ENCODE measurements around the gene L3MBTL1.
"Not testable (repeated sequence)": the region's sequence is repeated elsewhere in the genome, so short reads cannot be mapped to it uniquely, and the experiment has no call there.

L3MBTL1 gene

DNA sequence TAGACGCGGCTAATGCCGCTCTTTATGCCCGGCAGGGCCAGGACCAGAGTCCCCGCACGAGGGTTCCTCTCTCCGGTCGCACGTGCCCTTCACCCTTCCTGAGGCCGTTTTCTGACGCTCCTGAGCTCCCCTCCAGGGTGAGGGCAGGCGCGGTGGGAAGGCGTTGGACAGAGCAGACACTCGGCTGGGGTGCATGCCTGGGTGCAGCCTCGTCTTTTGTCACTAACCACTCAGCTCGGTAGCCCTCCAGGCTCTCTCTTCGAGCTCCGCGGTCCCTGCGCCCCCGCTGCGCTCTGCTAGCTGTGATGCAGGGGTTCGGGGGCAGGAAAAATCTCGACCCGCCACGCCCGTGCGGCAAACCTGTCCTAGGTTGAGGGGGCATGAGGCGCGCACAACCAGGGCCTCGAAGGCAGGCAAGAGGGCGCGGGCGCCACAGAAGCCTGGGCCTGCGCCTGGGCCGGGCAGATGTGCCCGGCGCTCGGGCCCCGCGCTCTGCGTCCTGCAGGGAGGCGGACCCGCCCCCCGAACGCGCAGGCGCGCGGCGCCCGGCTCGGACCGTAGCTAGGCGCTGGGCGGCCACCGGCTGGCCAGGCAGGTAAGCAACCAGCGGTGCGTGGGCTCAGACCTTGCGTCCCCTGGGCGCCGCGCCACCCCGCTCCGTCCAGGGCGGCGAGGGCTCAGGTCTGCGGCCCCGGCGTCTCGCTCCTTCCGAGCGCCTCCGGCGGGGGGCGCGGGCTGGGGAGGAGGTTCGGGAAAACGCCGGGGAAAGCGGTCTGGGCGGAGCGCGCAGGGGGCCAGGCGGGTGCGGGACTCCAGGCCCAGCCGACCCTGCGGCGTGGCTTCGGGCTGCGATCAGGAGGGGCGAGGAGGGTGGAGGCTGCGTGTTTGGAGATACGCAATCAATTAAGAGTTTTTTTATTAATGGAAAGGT lies at the start of gene L3MBTL1:
TSS of gene L3MBTL1 (plus strand) at position 548 of the 931 bp plus-strand sequence. CDS start 5,807 bp downstream, outside the sequence.
- no peak for DNase-seq (ENCODE audit: low spot score)

DNA sequence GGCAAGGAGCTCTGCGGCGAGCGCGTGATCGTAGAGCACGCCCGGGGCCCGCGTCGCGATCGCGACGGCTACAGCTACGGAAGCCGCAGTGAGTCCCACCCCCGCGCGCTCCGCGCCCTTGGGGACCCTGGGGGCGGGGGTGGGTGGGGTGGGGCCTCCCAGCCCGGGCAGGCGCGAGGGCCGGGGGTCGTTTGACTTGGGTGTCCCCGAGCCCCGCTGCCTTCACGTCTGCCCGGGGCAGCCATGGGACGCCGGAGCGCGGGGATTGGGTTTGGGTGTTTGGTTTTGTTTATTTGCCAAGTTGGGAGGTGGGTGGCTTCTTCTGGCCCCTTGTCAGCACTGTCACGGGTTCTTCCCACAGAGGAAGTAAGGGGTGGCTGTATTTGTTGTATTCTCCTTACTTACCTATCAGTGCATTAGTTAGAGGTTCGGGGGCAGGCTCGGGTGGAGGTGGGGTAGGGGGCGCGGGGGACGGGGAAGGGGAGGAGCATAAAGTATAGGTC lies 49.0 kb upstream of the L3MBTL1 start:
- peak; percentile 15 for DNase-seq (ENCODE audit: low spot score)

DNA sequence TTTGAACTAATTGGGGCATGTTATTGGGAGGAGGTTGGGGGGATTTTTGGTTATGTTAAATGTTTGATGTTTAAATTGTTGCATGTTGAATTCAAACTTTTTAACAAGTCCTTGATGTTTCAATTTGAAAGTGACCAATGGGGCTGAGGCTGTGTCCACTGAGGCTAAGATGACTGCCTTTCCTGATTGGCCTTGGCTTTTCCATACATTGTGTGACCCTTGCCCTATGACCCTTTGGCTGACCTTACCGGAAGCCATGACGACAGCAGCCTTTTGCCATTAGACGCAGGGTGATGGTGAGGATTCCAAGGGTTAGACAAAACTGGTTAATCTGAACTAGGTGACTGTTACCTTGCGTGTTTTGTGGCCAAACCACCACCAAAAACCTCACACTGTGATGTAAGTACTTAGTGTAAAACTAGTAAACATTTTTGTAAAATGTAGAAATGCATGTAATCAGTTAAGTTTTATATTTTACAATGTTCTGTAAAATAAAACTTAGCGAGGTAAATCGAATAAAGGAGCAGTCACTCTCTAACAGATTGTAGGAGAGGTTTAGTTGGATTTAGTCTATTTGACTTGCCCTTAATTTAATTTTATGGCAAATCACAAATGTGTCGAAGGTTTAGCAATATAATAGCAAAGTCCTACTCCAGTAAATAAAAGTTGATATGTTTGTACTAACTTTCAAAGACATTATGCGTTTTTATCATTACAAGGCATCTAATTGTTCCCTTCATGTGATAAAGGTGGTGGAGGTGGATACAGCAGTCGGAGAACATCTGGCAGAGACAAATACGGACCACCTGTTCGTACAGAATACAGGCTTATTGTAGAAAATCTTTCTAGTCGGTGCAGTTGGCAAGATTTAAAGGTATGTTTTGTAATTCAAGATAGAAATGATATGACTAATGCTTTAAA lies 48.2 kb upstream of the L3MBTL1 start:
- no peak for DNase-seq (ENCODE audit: low spot score)

DNA sequence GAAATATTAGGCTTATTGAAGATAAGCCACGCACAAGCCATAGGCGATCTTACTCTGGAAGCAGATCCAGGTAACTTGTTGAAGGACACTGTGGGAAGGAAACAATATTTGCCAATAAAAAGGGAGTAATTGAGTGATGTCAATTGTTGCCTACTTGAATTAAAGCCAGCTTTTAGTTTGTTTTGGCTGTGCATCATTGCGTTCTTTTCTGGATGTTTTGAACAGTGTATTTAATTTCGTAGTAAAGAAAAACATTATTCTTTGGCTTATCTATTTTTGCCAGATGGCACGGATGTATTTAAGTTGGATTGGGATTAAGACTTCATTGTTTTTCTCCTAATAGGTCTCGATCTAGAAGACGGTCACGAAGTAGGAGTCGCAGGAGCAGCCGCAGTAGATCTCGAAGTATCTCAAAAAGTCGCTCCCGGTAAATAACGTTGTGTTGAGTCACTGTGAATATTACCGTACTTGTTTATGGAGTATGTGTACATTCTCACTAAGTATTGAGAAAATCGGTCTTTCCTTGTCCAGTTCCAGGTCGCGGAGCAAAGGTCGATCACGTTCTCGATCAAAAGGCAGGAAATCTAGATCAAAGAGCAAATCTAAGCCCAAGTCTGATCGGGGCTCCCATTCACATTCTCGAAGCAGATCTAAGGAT lies 47.2 kb upstream of the L3MBTL1 start:
- no peak for DNase-seq (ENCODE audit: low spot score)

DNA sequence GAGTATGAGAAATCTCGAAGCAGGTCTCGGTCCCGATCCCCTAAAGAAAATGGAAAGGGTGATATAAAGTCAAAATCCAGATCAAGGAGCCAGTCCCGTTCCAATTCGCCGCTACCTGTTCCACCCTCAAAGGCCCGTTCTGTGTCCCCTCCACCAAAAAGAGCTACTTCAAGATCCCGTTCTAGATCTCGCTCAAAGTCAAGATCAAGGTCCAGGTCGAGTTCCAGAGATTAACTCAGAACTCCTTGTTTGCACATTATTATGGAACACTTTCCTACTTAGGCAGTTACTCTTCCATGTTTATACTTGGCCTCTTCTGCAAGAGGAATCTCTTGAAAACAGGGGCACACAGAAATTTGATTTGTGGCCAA lies 46.7 kb upstream of the L3MBTL1 start:
- no peak for DNase-seq (ENCODE audit: low spot score)

DNA sequence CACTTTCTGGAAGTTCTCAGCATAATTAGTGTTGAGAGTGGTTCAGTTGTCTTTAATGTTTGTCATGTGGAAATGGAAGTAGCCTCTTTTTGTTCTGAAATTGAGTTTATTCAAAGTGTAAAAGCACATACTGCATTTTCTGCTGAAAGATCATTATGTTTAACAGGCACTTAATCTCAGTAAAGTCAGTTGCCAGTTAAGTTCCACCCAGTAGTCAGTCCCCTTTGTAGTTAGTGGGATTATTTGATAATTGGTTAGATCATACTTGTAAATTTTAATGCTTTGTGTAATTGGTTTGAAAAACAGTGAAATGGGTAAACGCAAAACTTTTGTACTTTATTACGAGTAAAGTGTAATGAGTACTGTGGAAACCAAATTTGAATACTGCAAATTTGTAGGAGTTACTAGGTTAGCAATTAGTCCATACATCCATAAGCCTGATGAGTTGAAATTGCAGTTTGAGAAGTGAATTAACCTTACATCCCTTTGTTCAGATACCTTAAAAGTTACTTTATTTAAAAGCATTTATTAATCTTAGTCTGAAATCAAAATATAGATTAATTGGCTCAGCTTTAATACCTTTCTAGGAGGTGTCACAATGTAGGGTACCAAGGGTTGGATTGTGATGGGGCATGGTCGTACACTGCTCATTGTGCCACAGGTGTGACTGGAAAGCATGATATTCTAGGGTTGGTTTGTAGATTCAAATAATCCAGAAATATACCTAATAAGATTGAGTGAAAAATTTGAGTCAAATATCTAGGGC lies 45.4 kb upstream of the L3MBTL1 start:
- no peak for DNase-seq (ENCODE audit: low spot score)

DNA sequence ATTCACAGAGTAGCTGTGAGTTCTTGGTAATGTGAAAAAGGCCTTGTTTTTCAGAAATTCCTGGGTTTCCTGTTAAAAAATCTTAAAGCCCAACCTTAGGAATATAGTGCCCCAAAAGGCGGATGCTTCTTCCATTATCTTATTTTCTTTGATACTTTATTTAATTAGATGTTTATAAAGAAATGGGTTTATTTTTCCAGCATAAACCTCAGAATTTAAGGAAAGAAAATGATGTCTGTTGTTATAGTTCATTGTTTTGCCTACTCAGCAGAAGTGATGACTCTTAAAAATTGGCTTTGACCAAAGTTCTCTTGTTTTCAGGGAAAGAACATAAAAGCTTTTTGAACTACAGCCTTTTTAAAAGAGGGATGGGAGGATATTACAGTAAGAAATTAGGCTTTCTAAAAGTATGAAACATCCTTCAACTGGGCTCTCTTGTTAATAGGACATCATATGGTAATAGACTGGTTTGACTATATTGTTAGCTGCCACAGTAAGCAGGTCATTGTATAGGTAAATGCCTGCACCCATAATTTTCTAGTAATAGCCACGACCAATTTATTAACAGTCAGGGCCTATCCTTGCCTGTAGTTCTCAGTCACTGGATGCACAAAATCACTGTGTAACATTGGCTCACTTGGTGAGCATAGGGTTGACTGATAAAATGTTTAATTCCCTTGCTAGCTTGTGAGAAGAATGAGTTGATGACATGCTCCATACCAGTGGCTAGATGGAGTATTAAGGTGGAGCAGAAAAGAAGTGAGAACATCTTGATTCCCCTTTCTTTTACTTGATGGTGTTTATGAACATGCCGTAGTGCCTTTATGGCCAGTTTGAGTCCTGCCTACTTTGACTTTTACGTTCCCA lies 44.6 kb upstream of the L3MBTL1 start:
- DNase-seq (ENCODE audit: low spot score) = no peak

DNA sequence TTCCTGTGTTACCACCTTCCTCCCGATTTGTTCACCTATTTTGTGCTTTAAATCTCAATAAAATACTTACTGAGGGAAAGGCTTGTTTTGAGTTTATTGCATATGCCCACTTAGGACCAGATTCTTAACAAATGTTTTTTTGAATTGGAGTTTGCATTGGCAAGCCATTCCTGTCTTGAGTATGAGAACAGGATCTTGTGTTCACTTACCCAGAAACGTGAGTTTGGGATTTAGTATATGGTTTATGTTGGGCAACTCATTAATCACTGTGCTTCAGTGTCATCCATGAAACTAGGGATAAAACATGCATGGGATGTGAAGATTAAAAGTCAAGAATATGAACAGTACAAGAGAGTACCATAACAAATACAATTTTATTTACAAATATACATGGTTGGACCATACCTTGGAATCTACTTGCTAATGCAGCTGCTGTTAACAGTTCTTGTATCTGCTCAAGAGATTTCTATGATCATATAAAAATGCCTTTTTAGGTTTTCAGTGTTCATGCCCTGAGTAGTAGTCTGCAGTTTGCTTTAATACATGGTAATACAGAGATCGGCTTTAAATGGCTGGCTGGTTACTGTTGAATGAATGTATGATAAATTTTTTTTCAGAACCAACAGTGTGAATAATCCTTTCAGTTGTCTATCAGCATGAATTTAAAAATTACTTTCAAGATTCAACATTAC lies 43.8 kb upstream of the L3MBTL1 start:
- no peak for DNase-seq (ENCODE audit: low spot score)

DNA sequence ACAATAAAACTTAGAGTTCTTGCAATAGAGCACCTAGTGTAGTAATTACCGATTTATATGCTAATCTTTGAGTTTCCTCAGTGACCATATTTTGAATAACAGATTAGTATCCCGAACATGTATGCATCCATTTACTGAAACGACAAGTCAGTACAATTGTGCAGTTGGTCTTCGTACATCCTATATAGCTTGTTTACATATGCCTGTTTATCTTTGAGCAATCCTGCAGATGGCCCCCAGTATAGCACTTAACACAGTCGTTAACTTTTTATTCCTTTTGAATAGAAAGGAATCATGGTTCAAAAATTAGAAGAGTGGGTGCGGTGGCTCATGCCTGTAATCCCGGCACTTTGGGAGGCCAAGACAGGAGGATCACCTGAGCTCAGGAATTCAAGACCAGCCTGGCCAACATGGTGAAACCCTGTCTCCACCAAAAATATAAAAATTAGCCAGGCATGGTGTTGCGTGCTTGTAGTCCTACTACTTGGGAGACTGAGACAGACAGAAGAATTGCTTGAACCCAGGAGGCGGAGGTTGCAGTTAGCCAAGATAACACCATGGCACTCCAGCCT lies 43.2 kb upstream of the L3MBTL1 start:
- DNase-seq (ENCODE audit: low spot score) = no peak

DNA sequence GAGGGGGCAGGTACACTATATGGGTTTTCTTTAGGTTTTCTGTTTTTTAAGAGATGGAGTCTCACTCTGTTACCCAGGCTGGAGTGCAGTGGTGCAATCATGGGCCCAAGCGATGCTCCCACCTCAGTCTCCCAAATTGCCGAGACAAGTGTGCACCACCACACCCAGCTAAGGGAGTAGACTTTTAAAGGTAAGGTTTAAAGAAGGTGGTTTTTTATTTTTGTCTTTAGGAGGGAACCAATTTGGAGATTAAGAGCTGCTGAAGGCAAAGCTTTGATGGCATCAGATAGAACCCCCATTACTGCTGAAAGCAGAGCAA lies 41.9 kb upstream of the L3MBTL1 start:
- DNase-seq (ENCODE audit: low spot score) = no peak

DNA sequence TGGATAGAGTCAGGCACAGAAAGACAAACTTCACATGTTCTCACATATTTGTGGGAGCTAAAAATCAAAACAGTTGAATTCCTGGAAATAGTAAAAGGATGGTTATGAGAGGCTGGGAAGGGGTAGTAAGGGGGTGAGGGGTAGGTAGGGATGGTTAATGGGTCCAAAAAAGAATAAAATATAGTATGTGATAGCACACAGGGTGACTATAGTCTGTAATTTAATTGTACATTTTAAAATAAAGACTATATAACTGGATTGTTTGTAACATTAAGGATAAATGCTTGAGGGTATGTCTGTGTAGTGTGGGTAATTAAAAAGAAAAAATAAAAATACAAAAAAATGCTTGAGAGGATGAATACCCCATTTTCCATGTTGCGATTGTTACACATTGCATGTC lies 39.9 kb upstream of the L3MBTL1 start:
- no peak for DNase-seq (ENCODE audit: low spot score)

DNA sequence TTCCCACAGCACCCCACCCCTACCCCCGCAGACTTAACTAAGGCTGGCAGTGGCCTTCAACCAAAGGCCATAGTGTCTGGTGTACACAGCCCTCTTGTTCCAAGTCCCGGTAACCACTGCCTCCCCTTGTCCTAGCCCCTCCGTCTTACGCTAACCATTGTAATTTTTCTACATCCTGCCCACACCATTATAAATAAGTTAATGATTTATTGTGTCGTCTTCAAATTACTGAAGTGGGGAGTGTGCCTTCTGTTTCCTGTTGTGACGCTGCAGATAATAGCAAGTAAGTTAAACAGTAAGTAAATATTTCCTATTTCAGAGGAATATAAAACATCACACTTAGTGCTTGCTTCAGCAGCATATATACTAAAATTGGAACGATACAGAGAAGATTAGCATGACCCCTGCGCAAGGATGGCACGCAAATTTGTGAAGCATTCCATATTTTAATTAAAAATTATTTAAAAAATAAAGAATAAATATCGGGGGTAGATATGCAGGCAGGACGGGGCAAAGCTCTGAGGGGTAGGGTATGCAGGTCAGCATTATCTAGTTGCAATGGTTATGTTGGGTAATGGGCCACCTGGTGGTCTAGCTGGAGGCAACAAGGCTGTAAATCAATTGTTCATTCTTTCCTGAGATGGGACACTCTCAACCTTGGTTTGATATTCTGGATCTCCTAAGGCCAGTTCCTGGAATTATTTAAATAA lies 34.7 kb upstream of the L3MBTL1 start:
- no peak for DNase-seq (ENCODE audit: low spot score)

DNA sequence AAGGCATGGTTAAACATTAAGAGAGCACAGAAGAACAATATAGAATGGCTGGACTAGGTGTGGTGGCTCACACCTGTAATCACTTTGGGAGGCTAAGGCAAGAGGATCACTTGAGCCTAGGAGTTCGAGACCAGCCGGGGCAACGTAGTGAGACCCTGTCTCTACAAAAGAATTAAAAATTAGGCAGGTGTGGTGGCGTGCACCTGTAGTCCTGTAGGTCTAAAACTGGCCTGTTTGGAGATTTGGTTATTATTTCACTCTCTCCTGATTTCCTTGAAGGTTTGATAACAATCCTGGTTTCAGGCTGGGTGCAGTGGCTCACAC lies 34.2 kb upstream of the L3MBTL1 start:
- DNase-seq (ENCODE audit: low spot score) = no peak

DNA sequence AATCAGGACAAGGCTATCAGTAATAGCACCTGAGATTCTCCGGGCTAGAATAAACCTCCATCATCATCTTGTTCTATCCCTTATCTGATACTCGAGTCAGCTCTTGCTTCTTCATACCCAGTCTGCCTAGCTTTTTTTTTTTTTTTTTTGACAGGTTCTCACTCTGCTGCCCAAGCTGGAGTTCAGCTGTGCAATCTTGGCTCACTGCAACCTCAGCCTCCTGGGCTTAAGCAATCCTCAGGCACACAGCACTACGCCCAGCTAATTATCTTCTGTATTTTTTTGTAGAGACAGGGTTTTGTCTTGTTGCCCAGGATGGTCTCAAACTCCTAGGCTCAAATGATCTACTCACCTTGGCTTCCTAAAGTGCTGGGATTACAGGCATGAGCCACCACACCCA lies 30.3 kb upstream of the L3MBTL1 start:
- DNase-seq (ENCODE audit: low spot score) = no peak

DNA sequence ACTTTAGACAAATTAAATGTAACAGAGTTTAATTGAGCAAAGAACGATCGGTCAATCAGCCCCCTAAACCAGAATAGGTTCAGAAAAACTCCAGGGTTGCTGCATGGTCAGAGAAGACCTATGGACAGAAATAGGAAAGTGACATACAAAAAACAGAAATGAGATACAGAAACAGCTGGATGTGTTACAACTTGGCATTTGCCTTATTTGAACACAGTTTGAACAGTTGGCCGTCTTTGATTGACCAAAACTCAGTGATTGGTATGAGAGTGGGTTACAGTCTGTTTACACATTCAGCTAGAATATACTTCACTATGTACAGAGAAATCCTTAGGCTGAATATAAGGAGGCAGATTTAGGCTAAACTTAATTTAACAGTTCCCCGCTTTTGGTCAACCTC lies 29.9 kb upstream of the L3MBTL1 start:
- no peak for DNase-seq (ENCODE audit: low spot score)

DNA sequence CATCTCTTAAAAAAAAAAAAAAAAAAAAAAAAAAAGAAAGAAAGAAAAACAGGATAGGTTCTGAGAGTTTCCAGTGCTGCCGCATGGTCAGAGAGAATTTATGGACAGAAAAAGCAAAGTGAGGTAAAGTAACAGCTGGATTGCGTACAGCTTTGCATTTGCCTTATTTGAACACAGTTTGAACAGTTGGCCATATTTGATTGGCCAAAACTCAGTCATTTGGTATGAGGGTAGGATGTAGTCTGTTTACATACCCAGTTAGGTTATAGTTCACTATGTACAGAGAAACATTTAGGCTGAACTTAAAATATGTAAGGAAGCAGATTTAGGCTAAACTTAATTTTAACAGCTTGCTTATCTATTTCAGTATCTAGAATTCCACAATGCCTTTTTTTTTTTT lies 17.5 kb upstream of the L3MBTL1 start:
- no peak for DNase-seq (ENCODE audit: low spot score)

DNA sequence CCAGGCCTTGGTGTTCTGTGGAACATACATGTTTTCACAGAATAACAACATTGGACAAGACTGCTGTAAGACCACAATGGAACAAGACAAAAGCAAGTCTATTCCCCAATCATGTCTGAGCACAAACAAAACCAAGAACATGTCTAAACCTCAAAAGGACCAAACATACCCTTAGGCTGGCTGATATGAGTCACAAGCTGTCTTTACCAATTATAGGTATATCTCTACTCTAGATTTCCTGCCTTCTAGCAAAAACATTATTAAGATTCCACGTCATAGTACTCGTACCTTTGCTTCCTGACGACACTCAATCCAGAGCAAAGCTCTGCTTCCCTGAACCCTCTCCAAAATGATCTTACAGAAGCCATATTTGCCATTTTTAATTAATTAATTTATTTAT lies 15.4 kb upstream of the L3MBTL1 start:
- no peak for DNase-seq (ENCODE audit: low spot score)

DNA sequence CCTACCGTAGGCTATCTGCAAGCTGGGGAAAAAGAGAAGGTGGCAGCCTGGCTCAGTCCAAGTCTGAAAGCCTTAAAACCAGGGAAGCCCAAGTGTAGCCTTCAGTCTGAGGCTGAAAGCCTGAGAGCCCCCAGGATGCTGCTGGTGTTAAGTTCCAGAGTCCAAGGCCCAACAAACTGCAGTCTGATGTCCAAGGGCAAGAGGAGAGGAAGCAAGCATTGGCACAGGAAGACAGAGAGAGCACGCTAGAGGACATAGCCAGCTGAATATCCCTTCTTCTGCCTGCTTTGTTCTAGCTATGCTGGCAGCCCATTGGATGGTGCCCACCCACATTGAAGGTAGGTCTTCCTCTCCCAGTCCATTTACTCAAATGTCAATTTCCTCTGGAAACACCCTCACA lies 12.1 kb upstream of the L3MBTL1 start:
- DNase-seq (ENCODE audit: low spot score) = no peak

DNA sequence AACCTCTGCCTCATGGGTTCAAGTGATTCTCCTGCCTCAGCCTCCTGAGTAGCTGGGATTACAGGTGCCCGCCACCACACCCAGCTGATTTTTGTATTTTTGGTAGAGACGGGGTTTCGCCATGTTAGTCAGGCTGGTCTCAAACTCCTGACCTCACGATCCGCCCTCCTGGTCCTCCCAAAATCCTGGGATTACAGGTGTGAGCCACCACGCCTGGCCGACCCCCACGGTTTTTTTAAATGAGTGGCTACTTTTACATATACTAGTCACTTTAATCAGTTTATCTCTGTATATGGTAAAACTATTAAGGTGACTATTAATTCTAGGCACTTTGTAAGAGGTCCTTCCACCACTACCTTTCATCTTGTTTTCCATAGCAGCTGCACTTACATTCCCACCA lies 5.5 kb upstream of the L3MBTL1 start:
- DNase-seq (ENCODE audit: low spot score) = not testable (repeated sequence)

Measured in CD4-positive, alpha-beta T cell treated with Interleukin-2 at 100 ng/mL for 4 hours (primary cell).